ENCODE data around the gene ATG5.

DNA sequence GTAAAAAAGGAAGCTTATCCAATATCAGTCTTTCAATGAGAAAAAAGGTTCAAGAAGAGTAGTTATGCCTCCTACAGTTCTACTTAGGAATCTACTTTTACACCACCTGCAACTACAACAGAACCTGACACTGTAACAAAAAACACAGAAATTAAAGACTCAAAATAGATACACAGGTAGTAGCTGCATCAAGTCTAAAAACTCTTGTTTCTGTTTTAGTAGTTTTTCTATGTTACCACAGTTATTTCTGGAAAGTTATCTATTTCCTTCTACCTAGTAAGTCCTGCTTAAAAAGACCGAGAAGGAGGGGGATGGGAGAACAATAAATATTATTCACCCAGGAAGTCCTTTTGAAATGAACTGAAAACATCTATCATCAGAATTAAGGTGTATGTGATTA lies 52.5 kb downstream of the ATG5 start:
- TF ChIP-seq POLR2A (IDR thresholded peaks at IDR 0.05; ENCODE audit: low read length) = no peak
- TF ChIP-seq GATA1 (IDR thresholded peaks at IDR 0.05; ENCODE audit: low read depth, low read length) = no peak
